ENCODE data around the gene NPAS2.

NPAS2 gene

GRCh38 chr2:100997509-100998234 is 177.7 kb downstream of the NPAS2 start:
- no peak for DNase-seq

- no peak for DNase-seq
Observed at GRCh38 chr2:100998235-100998573, 178.3 kb downstream of the NPAS2 start.

GRCh38 chr2:100999995-101000394 is 180.1 kb downstream of the NPAS2 start:
- DNase-seq = no peak

GRCh38 chr2:101001691-101002561 is 182.0 kb downstream of the NPAS2 start, which contains the start of gene RPL31:
RPL31 (plus strand) TSS chr2:101002289; CDS start chr2:101002702, 413 bp downstream.
- DNase-seq = peak; percentile 98

- DNase-seq = no peak
Observed at GRCh38 chr2:101002562-101003277, 182.8 kb downstream of the NPAS2 start.

- no peak for DNase-seq
Observed at GRCh38 chr2:101003278-101003775, 183.4 kb downstream of the NPAS2 start.

GRCh38 chr2:101004620-101005325 is 184.8 kb downstream of the NPAS2 start:
- no peak for DNase-seq

- DNase-seq = no peak
Observed at GRCh38 chr2:101006065-101006715, 186.3 kb downstream of the NPAS2 start.

- DNase-seq = no peak
Observed at GRCh38 chr2:101007415-101008345, 187.7 kb downstream of the NPAS2 start.

- DNase-seq = no peak
Observed at GRCh38 chr2:101011152-101011551, 191.2 kb downstream of the NPAS2 start.

- DNase-seq = no peak
Observed at GRCh38 chr2:101012054-101012705, 192.2 kb downstream of the NPAS2 start.

- DNase-seq = peak; percentile 32
Observed at GRCh38 chr2:101012706-101013181, 192.8 kb downstream of the NPAS2 start.

- no peak for DNase-seq
Observed at GRCh38 chr2:101014264-101014857, 194.4 kb downstream of the NPAS2 start.

- no peak for DNase-seq
Observed at GRCh38 chr2:101017371-101017770, 197.4 kb downstream of the NPAS2 start.

- DNase-seq = peak; percentile 48
Observed at GRCh38 chr2:101018934-101019333, 199.0 kb downstream of the NPAS2 start.

- DNase-seq = no peak
Observed at GRCh38 chr2:101022221-101022620, 202.3 kb downstream of the NPAS2 start.

GRCh38 chr2:101023327-101024107 is 203.6 kb downstream of the NPAS2 start:
- DNase-seq = no peak

- DNase-seq = no peak
Observed at GRCh38 chr2:101025561-101025960, 205.6 kb downstream of the NPAS2 start.

GRCh38 chr2:101026253-101026701 is 206.3 kb downstream of the NPAS2 start:
- no peak for DNase-seq
